SK-N-SH treated with all-trans-retinoic acid at 6 μM for 48 hours (cell line): Measurements from ENCODE around the gene SLC35F6.

ENCODE experiments used
- ATAC-seq: fragments of 200-7000 bp; cut with Tn5 transposase; 3 replicates; pipeline ENCODE4 v1.9.1; 2020; ENCODE audit warnings: mild to moderate bottlenecking, moderate library complexity
- ARNTL ChIP-seq: fragments of 450-650 bp; formaldehyde crosslinking; IDR thresholded peaks from 2 replicates; pipeline ENCODE4 v1.5.0; 2020; ENCODE audit warnings: low read depth, mild to moderate bottlenecking, moderate library complexity, borderline replicate concordance
- CSDC2 ChIP-seq: fragments of 250-450 bp; sonication (Bioruptor Pico); IDR thresholded peaks from 2 replicates; pipeline ENCODE4 v1.5.0; 2020; ENCODE audit warnings: mild to moderate bottlenecking, moderate library complexity
- ESRRG ChIP-seq: fragments of 250-450 bp; sonication (Bioruptor Pico); IDR thresholded peaks from 2 replicates; pipeline ENCODE4 v1.6.1; 2021; ENCODE audit warnings: mild to moderate bottlenecking
- GLIS3 ChIP-seq: fragments of 250-450 bp; sonication (Bioruptor Pico); IDR thresholded peaks from 2 replicates; pipeline ENCODE4 v1.5.0; 2020; ENCODE audit warnings: mild to moderate bottlenecking, moderate library complexity
- ISL1 ChIP-seq: fragments of 250-450 bp; sonication (Bioruptor Pico); IDR thresholded peaks from 2 replicates; pipeline ENCODE4 v2.1.2; 2022; ENCODE audit warnings: mild to moderate bottlenecking, moderate library complexity
- OSR1 ChIP-seq: fragments of 250-450 bp; sonication (Bioruptor Pico); IDR thresholded peaks from 2 replicates; pipeline ENCODE4 v1.8.0; 2022; ENCODE audit warnings: moderate library complexity, mild to moderate bottlenecking, inconsistent platforms
- PPARA ChIP-seq: fragments of 250-450 bp; sonication (Bioruptor Pico); IDR thresholded peaks from 2 replicates; pipeline ENCODE4 v1.5.0; 2020; ENCODE audit warnings: mild to moderate bottlenecking, borderline replicate concordance
- RARB ChIP-seq: fragments of 250-450 bp; sonication (Bioruptor Pico); IDR thresholded peaks from 2 replicates; pipeline ENCODE4 v1.8.0; 2021; ENCODE audit warnings: mild to moderate bottlenecking, moderate library complexity
- SNAI2 ChIP-seq: fragments of 250-450 bp; sonication (Bioruptor Pico); IDR thresholded peaks from 2 replicates; pipeline ENCODE4 v1.5.0; 2020; ENCODE audit warnings: mild to moderate bottlenecking, moderate library complexity
- TCF4 ChIP-seq: fragments of 250-450 bp; sonication (Bioruptor Pico); IDR thresholded peaks from 2 replicates; pipeline ENCODE4 v1.8.0; 2021; ENCODE audit warnings: mild to moderate bottlenecking, moderate library complexity, borderline replicate concordance
- TOX ChIP-seq: fragments of 250-450 bp; sonication (Bioruptor Pico); IDR thresholded peaks from 2 replicates; pipeline ENCODE4 v1.8.0; 2021; ENCODE audit warnings: mild to moderate bottlenecking, moderate library complexity, borderline replicate concordance
- ZFP3 ChIP-seq: fragments of 250-450 bp; sonication (Bioruptor Pico); IDR thresholded peaks from 2 replicates; pipeline ENCODE4 v1.5.0; 2020; ENCODE audit warnings: mild to moderate bottlenecking, moderate library complexity
- ZFP30 ChIP-seq: fragments of 450-650 bp; formaldehyde crosslinking; IDR thresholded peaks from 2 replicates; pipeline ENCODE4 v1.5.0; 2022; ENCODE audit warnings: mild to moderate bottlenecking, moderate library complexity
- ZNF565 ChIP-seq: fragments of 450-650 bp; formaldehyde crosslinking; conservative IDR thresholded peaks from 2 replicates; pipeline ENCODE4 v1.5.0; 2020; ENCODE audit warnings: low read depth, mild to moderate bottlenecking, moderate library complexity
- ZNF70 ChIP-seq: fragments of 450-650 bp; formaldehyde crosslinking; IDR thresholded peaks from 2 replicates; pipeline ENCODE4 v1.5.0; 2020; ENCODE audit warnings: mild to moderate bottlenecking, moderate library complexity
- ZNF8 ChIP-seq: fragments of 450-650 bp; formaldehyde crosslinking; IDR thresholded peaks from 2 replicates; pipeline ENCODE4 v1.5.0; 2020; ENCODE audit warnings: mild to moderate bottlenecking, moderate library complexity
- TF ChIP-seq, protein P1 (sequence below): fragments of 250-450 bp; sonication (Bioruptor Pico); IDR thresholded peaks from 2 replicates; pipeline ENCODE4 v1.8.0; 2021; ENCODE audit warnings: low read depth, mild to moderate bottlenecking, moderate library complexity, borderline replicate concordance
- TF ChIP-seq, protein P2 (sequence below): fragments of 250-450 bp; sonication (Bioruptor Pico); IDR thresholded peaks from 2 replicates; pipeline ENCODE4 v1.5.1; 2021; ENCODE audit warnings: mild to moderate bottlenecking, moderate library complexity
- TF ChIP-seq, protein P3 (sequence below): fragments of 250-450 bp; sonication (Bioruptor Pico); IDR thresholded peaks from 2 replicates; pipeline ENCODE4 v1.5.0; 2020; ENCODE audit warnings: mild to moderate bottlenecking, moderate library complexity
- TF ChIP-seq, protein P4 (sequence below): fragments of 250-450 bp; sonication (Bioruptor Pico); IDR thresholded peaks from 2 replicates; pipeline ENCODE4 v1.5.1; 2020; ENCODE audit warnings: low read depth, mild to moderate bottlenecking, moderate library complexity
- TF ChIP-seq, protein P5 (sequence below): fragments of 250-450 bp; sonication (Bioruptor Pico); IDR thresholded peaks from 2 replicates; pipeline ENCODE4 v1.8.0; 2020; ENCODE audit warnings: mild to moderate bottlenecking, moderate library complexity, borderline replicate concordance

SLC35F6 gene

DNA sequence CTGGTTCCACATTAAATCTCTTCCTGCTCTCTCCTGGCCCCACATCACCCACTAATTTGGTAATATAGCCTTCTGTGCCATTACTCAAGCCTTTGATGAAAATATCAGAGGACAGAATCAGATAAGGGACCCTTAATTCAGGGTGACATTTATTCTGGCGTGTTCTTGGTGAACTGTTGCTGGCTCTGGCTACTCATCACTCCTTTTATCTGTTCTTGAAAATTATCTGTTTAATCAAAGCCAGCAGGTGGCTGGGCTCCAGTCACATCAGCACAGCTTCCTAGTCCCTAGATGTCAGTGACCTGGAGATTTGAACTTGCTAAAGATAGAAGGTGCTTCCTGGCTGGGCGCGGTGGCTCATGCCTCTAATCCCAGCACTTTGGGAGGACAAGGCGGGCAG, 26.9 kb upstream of the SLC35F6 start:
- TF ChIP-seq, protein P1, sequence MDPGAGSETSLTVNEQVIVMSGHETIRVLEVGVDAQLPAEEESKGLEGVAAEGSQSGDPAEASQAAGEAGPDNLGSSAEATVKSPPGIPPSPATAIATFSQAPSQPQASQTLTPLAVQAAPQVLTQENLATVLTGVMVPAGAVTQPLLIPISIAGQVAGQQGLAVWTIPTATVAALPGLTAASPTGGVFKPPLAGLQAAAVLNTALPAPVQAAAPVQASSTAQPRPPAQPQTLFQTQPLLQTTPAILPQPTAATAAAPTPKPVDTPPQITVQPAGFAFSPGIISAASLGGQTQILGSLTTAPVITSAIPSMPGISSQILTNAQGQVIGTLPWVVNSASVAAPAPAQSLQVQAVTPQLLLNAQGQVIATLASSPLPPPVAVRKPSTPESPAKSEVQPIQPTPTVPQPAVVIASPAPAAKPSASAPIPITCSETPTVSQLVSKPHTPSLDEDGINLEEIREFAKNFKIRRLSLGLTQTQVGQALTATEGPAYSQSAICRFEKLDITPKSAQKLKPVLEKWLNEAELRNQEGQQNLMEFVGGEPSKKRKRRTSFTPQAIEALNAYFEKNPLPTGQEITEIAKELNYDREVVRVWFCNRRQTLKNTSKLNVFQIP (CRISPR knock-in tag), result no peak
- TF ChIP-seq ZFP30 (CRISPR knock-in tag) (no peak), ZFP3 (CRISPR knock-in tag) (no peak), SNAI2 (no peak), TCF4 (CRISPR knock-in tag) (peak; percentile 80)
- TF ChIP-seq, protein P2, sequence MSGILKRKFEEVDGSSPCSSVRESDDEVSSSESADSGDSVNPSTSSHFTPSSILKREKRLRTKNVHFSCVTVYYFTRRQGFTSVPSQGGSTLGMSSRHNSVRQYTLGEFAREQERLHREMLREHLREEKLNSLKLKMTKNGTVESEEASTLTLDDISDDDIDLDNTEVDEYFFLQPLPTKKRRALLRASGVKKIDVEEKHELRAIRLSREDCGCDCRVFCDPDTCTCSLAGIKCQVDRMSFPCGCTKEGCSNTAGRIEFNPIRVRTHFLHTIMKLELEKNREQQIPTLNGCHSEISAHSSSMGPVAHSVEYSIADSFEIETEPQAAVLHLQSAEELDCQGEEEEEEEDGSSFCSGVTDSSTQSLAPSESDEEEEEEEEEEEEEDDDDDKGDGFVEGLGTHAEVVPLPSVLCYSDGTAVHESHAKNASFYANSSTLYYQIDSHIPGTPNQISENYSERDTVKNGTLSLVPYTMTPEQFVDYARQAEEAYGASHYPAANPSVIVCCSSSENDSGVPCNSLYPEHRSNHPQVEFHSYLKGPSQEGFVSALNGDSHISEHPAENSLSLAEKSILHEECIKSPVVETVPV (CRISPR knock-in tag), result no peak
- TF ChIP-seq, protein P3, sequence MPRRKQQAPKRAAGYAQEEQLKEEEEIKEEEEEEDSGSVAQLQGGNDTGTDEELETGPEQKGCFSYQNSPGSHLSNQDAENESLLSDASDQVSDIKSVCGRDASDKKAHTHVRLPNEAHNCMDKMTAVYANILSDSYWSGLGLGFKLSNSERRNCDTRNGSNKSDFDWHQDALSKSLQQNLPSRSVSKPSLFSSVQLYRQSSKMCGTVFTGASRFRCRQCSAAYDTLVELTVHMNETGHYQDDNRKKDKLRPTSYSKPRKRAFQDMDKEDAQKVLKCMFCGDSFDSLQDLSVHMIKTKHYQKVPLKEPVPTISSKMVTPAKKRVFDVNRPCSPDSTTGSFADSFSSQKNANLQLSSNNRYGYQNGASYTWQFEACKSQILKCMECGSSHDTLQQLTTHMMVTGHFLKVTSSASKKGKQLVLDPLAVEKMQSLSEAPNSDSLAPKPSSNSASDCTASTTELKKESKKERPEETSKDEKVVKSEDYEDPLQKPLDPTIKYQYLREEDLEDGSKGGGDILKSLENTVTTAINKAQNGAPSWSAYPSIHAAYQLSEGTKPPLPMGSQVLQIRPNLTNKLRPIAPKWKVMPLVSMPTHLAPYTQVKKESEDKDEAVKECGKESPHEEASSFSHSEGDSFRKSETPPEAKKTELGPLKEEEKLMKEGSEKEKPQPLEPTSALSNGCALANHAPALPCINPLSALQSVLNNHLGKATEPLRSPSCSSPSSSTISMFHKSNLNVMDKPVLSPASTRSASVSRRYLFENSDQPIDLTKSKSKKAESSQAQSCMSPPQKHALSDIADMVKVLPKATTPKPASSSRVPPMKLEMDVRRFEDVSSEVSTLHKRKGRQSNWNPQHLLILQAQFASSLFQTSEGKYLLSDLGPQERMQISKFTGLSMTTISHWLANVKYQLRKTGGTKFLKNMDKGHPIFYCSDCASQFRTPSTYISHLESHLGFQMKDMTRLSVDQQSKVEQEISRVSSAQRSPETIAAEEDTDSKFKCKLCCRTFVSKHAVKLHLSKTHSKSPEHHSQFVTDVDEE (CRISPR knock-in tag), result peak; percentile 74
- TF ChIP-seq, all 23 proteins: peak for 2
- ATAC-seq, result no peak

DNA sequence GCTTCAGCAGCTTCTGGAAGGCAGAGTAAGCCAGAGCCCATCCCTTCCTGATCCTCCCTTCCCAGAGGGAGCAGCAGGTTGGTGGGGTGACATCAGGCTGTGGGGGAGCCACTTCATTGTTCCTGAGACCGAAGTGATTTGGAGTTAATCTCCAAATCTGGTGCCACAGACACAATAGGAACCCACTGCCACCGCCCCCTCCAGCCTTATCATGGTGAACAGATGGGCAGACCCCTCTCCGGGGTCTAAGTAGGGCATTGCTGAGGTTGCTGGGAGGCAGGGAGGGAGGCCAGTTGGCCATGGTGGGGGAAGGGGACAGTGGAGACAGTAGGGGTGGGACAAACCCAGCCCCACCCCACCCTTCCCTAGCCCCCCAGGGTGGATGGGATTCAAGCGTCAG, 25.6 kb upstream of the SLC35F6 start:
- TF ChIP-seq OSR1 (no peak), ZNF8 (CRISPR knock-in tag) (no peak), PPARA (no peak), CSDC2 (no peak), ESRRG (CRISPR knock-in tag) (no peak), ZFP3 (CRISPR knock-in tag) (no peak), SNAI2 (no peak), GLIS3 (no peak), TOX (no peak), ZNF70 (no peak), ISL1 (CRISPR knock-in tag) (no peak), ZNF565 (CRISPR knock-in tag) (no peak), RARB (CRISPR knock-in tag) (no peak), ARNTL (CRISPR knock-in tag) (no peak), ZFP30 (CRISPR knock-in tag) (no peak)
- TF ChIP-seq, protein P1 (CRISPR knock-in tag), result no peak
- TF ChIP-seq, protein P4, sequence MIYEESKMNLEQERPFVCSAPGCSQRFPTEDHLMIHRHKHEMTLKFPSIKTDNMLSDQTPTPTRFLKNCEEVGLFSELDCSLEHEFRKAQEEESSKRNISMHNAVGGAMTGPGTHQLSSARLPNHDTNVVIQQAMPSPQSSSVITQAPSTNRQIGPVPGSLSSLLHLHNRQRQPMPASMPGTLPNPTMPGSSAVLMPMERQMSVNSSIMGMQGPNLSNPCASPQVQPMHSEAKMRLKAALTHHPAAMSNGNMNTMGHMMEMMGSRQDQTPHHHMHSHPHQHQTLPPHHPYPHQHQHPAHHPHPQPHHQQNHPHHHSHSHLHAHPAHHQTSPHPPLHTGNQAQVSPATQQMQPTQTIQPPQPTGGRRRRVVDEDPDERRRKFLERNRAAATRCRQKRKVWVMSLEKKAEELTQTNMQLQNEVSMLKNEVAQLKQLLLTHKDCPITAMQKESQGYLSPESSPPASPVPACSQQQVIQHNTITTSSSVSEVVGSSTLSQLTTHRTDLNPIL (CRISPR knock-in tag), result no peak
- TF ChIP-seq, protein P3 (CRISPR knock-in tag), result no peak
- TF ChIP-seq, protein P2 (CRISPR knock-in tag), result no peak
- TF ChIP-seq, protein P5, sequence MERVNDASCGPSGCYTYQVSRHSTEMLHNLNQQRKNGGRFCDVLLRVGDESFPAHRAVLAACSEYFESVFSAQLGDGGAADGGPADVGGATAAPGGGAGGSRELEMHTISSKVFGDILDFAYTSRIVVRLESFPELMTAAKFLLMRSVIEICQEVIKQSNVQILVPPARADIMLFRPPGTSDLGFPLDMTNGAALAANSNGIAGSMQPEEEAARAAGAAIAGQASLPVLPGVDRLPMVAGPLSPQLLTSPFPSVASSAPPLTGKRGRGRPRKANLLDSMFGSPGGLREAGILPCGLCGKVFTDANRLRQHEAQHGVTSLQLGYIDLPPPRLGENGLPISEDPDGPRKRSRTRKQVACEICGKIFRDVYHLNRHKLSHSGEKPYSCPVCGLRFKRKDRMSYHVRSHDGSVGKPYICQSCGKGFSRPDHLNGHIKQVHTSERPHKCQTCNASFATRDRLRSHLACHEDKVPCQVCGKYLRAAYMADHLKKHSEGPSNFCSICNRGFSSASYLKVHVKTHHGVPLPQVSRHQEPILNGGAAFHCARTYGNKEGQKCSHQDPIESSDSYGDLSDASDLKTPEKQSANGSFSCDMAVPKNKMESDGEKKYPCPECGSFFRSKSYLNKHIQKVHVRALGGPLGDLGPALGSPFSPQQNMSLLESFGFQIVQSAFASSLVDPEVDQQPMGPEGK (CRISPR knock-in tag), result no peak
- no peak for ATAC-seq
